HepG2 (cell line): ENCODE data around the gene TIAM2. TPM values are rescaled to one million over a fixed set of nuclear protein-coding genes. Genes with fewer than 3 reads are reported as not detected.

Experiments
- HOXA9 ChIP-seq: sonication (generic); formaldehyde crosslinking; IDR thresholded peaks from 2 replicates; pipeline ENCODE4 v1.8.1; 2022; ENCODE audit warnings: missing genetic modification reagents, mild to moderate bottlenecking, moderate library complexity, borderline replicate concordance
- KDM5B ChIP-seq: sonication (generic); formaldehyde crosslinking; IDR thresholded peaks from 2 replicates; pipeline ENCODE4 v1.4.0; 2020; ENCODE audit warnings: missing genetic modification reagents, mild to moderate bottlenecking, borderline replicate concordance
- SAP130 ChIP-seq: IDR thresholded peaks from 2 replicates; pipeline ENCODE4 v1.6.1; 2016; ENCODE audit warnings: low read depth
- USF2 ChIP-seq, 2 experiments: sonication (generic) in 1 of 2; formaldehyde crosslinking in 1 of 2; IDR thresholded peaks; 2 replicates each; pipeline versions ENCODE4 v1.5.1 to v1.6.1; 2011 to 2020; ENCODE audit warnings: borderline replicate concordance in 1 of 2, low read depth in 1 of 2, low read length in 1 of 2, mild to moderate bottlenecking in 1 of 2, missing genetic modification reagents in 1 of 2, moderate library complexity in 1 of 2
- YEATS2 ChIP-seq: sonication (generic); formaldehyde crosslinking; IDR thresholded peaks from 2 replicates; pipeline ENCODE4 v1.4.0; 2020; ENCODE audit warnings: missing genetic modification reagents, borderline replicate concordance
- ZNF180 ChIP-seq: sonication (generic); formaldehyde crosslinking; IDR thresholded peaks from 2 replicates; pipeline ENCODE4 v1.4.0; 2020; ENCODE audit warnings: low read depth, missing genetic modification reagents, borderline replicate concordance
- ZNF691 ChIP-seq: sonication (generic); formaldehyde crosslinking; IDR thresholded peaks from 2 replicates; pipeline ENCODE4 v1.4.0; 2020; ENCODE audit warnings: missing genetic modification reagents, low read depth, mild to moderate bottlenecking, borderline replicate concordance
- polyA plus RNA-seq, 8 experiments: library from polyadenylated mRNA; depleted of rRNA in 3 of 8; stranded (reverse) in 7 of 8; unstranded in 1 of 8; fragments of >200 nt; fragmentation: Illumina TruSeq in 4 of 8; extraction: Trizol in 4 of 8; gene quantifications; 2 replicates each; pipeline versions ENCODE4 v1.2.1 to v1.2.3, GENCODE V29; 2011 to 2016; ENCODE audit warnings: low read depth in 4 of 8, missing spikeins in 1 of 8, mixed read lengths in 1 of 8; ENCODE audit not compliant: insufficient read depth in 1 of 8
- total RNA-seq, 5 experiments: library from RNA; depleted of rRNA; stranded (reverse); fragments of >200 nt; fragmentation: Illumina TruSeq; extraction: Trizol; gene quantifications; 2 replicates each; pipeline ENCODE4 v1.2.3, GENCODE V29; 2016; ENCODE audit warnings: low read depth in 1 of 5
- TF ChIP-seq, protein P1 (sequence below): IDR thresholded peaks from 2 replicates; pipeline ENCODE4 v1.4.0; 2020; ENCODE audit warnings: mild to moderate bottlenecking, missing genetic modification reagents
- TF ChIP-seq, protein P2 (sequence below): sonication (generic); IDR thresholded peaks from 2 replicates; pipeline ENCODE4 v1.6.1; 2016; ENCODE audit warnings: low read depth, borderline replicate concordance
- TF ChIP-seq, protein P3 (sequence below): sonication (generic); formaldehyde crosslinking; IDR thresholded peaks from 2 replicates; pipeline ENCODE4 v1.8.0; 2022; ENCODE audit warnings: mild to moderate bottlenecking, missing genetic modification reagents, moderate library complexity

Gene TIAM2
- total and polyA plus RNA-seq, 2 of the 13 experiments (the other 11 are each of a cell fraction or from before 2014, with no cell fraction given), result 4.1 to 4.5 TPM

- TF ChIP-seq, protein P1, sequence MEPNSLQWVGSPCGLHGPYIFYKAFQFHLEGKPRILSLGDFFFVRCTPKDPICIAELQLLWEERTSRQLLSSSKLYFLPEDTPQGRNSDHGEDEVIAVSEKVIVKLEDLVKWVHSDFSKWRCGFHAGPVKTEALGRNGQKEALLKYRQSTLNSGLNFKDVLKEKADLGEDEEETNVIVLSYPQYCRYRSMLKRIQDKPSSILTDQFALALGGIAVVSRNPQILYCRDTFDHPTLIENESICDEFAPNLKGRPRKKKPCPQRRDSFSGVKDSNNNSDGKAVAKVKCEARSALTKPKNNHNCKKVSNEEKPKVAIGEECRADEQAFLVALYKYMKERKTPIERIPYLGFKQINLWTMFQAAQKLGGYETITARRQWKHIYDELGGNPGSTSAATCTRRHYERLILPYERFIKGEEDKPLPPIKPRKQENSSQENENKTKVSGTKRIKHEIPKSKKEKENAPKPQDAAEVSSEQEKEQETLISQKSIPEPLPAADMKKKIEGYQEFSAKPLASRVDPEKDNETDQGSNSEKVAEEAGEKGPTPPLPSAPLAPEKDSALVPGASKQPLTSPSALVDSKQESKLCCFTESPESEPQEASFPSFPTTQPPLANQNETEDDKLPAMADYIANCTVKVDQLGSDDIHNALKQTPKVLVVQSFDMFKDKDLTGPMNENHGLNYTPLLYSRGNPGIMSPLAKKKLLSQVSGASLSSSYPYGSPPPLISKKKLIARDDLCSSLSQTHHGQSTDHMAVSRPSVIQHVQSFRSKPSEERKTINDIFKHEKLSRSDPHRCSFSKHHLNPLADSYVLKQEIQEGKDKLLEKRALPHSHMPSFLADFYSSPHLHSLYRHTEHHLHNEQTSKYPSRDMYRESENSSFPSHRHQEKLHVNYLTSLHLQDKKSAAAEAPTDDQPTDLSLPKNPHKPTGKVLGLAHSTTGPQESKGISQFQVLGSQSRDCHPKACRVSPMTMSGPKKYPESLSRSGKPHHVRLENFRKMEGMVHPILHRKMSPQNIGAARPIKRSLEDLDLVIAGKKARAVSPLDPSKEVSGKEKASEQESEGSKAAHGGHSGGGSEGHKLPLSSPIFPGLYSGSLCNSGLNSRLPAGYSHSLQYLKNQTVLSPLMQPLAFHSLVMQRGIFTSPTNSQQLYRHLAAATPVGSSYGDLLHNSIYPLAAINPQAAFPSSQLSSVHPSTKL (CRISPR knock-in tag), result peak; percentile 91
- TF ChIP-seq ZNF180 (no peak), HOXA9 (CRISPR knock-in tag) (peak; percentile 84; the same call in 1 of the 2 replicates), KDM5B (CRISPR knock-in tag) (peak; percentile 48; the same call in 1 of the 2 replicates), SAP130 (peak; percentile 47), YEATS2 (CRISPR knock-in tag) (no peak; the same call in 1 of the 2 replicates), USF2 (IDR thresholded peaks at IDR 0.05; ENCODE audit: low read depth, low read length) (0 out of 2 replicates have a peak, but pooled peaks have one; percentile 17), USF2 (CRISPR knock-in tag; IDR thresholded peaks at IDR 0.05; ENCODE audit: borderline replicate concordance) (no peak), ZNF691 (CRISPR knock-in tag) (peak; percentile 88)
- TF ChIP-seq, protein P2, sequence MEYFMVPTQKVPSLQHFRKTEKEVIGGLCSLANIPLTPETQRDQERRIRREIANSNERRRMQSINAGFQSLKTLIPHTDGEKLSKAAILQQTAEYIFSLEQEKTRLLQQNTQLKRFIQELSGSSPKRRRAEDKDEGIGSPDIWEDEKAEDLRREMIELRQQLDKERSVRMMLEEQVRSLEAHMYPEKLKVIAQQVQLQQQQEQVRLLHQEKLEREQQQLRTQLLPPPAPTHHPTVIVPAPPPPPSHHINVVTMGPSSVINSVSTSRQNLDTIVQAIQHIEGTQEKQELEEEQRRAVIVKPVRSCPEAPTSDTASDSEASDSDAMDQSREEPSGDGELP, result peak; percentile 86
- TF ChIP-seq, protein P3, sequence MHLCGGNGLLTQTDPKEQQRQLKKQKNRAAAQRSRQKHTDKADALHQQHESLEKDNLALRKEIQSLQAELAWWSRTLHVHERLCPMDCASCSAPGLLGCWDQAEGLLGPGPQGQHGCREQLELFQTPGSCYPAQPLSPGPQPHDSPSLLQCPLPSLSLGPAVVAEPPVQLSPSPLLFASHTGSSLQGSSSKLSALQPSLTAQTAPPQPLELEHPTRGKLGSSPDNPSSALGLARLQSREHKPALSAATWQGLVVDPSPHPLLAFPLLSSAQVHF (CRISPR knock-in tag), result peak; percentile 68; the same call in 1 of the 2 replicates
Observed at GRCh38 chr6:154960299-154960843, 34.7 kb upstream of the TIAM2 start (continued).
